ENCODE measurements around the gene CHMP6. TPM values are rescaled to one million over a fixed set of nuclear protein-coding genes. Genes with fewer than 3 reads are reported as not detected.

CHMP6 gene
- total RNA-seq, 4 donors from 2014 or later: 13.5 to 23.2 (median 16.8) TPM

GRCh38 chr17:80951121-80952090, 40.2 kb upstream of the CHMP6 start:
- ATAC-seq (ENCODE audit: low FRiP score): no peak
- DNase-seq (ENCODE audit: low spot score): peak; percentile 15
- no peak for TF ChIP-seq CTCF (IDR thresholded peaks at IDR 0.05)

GRCh38 chr17:80952291-80952690, 39.4 kb upstream of the CHMP6 start:
- TF ChIP-seq CTCF (IDR thresholded peaks at IDR 0.05): no peak
- ATAC-seq (ENCODE audit: low FRiP score): no peak
- no peak for DNase-seq (ENCODE audit: low spot score)

- DNase-seq (ENCODE audit: low spot score) (no peak), ATAC-seq (ENCODE audit: low FRiP score) (no peak)
- no peak for TF ChIP-seq CTCF (IDR thresholded peaks at IDR 0.05)
Measured at GRCh38 chr17:80953471-80954315, 37.9 kb upstream of the CHMP6 start.

GRCh38 chr17:80955078-80955477, 36.6 kb upstream of the CHMP6 start:
- DNase-seq (ENCODE audit: low spot score) (no peak), ATAC-seq (ENCODE audit: low FRiP score) (no peak)
- TF ChIP-seq CTCF (IDR thresholded peaks at IDR 0.05): no peak

GRCh38 chr17:80955671-80956280, 35.9 kb upstream of the CHMP6 start:
- peak; percentile 22 for DNase-seq (ENCODE audit: low spot score)
- ATAC-seq (ENCODE audit: low FRiP score): no peak
- TF ChIP-seq CTCF (IDR thresholded peaks at IDR 0.05): no peak

GRCh38 chr17:80956321-80957190, 35.1 kb upstream of the CHMP6 start:
- DNase-seq (ENCODE audit: low spot score): peak; percentile 18
- TF ChIP-seq CTCF (IDR thresholded peaks at IDR 0.05): no peak
- no peak for ATAC-seq (ENCODE audit: low FRiP score)

Measured in omental fat pad (tissue), 4 donors.